ENCODE data around the gene PDYN.

PDYN gene

GRCh38 chr20:1931830-1932229 lies 62.0 kb downstream of the PDYN start:
- DNase-seq = no peak

- DNase-seq = no peak
Measured at GRCh38 chr20:1930165-1930564, 63.7 kb downstream of the PDYN start.

GRCh38 chr20:1929460-1929859 lies 64.4 kb downstream of the PDYN start:
- DNase-seq = no peak

- DNase-seq = no peak
Measured at GRCh38 chr20:1928782-1929181, 65.1 kb downstream of the PDYN start.
